Measurements from ENCODE around the gene SLC16A11.

Gene SLC16A11

GRCh38 chr17:7038025-7038862, 5.6 kb downstream of the SLC16A11 start:
- H3K18ac ChIP-seq (ENCODE audit: low read depth in 1 of 2, low read length in 2 of 2) = no peak overlapping the region
- H2BK5ac ChIP-seq (ENCODE audit: low read depth, low read length, poor library complexity, severe bottlenecking) = no peak overlapping the region
- H2AFZ ChIP-seq (ENCODE audit: low read depth, low read length) = no peak overlapping the region
- DNase-seq = no peak
- H3K14ac ChIP-seq (ENCODE audit: low read length in 2 of 2) = no peak overlapping the region
- 84% methylated on average over 19 of the region's 19 CpGs for WGBS
- H3K4me2 ChIP-seq (ENCODE audit: low read length, poor library complexity, severe bottlenecking) = no peak overlapping the region
- H2AK5ac ChIP-seq (ENCODE audit: low read length, severe bottlenecking) = no peak overlapping the region
- peaks cover 17 to 20% of the 10 kb centered on the region in 2 experiments for H3K27me3 ChIP-seq (ENCODE audit: control insufficient read depth in 1 of 2, insufficient read depth in 1 of 2, low read length in 2 of 2)
- H3K36me3 ChIP-seq (ENCODE audit: control insufficient read depth in 1 of 2, insufficient read depth in 2 of 2, low read depth in 1 of 2, low read length in 2 of 2) = peaks cover 0 to 3% of the 10 kb centered on the region in 2 experiments
- no peak overlapping the region for H3K4ac ChIP-seq (ENCODE audit: low read depth in 1 of 2, low read length in 2 of 2)
- no peak overlapping the region for H2BK120ac ChIP-seq (ENCODE audit: low read depth, low read length)
- H2BK12ac ChIP-seq (ENCODE audit: low read length in 2 of 2) = no peak overlapping the region
- no peak overlapping the region for H4K8ac ChIP-seq (ENCODE audit: low read length)
- peak overlapping the region in 1 of 2 experiments; percentile 6 for H3K4me3 ChIP-seq (ENCODE audit: insufficient read depth in 1 of 2, low read depth in 1 of 2, low read length in 2 of 2)
- H2BK15ac ChIP-seq (ENCODE audit: low read depth, poor library complexity, severe bottlenecking) = no peak overlapping the region
- H3K4me1 ChIP-seq (ENCODE audit: control insufficient read depth, insufficient read depth, low read depth, low read length) = peaks cover 32% of the 10 kb centered on the region
- no peaks in the 10 kb centered on the region for H3K9me3 ChIP-seq (ENCODE audit: control insufficient read depth, low read length)
- H3K27ac ChIP-seq (ENCODE audit: low read length, poor library complexity, severe bottlenecking) = no peak overlapping the region
- no peak overlapping the region for H3K9ac ChIP-seq (ENCODE audit: low read length)
- peaks cover 12% of the 10 kb centered on the region for H3K79me1 ChIP-seq (replicated peaks; ENCODE audit: low read length, poor library complexity, severe bottlenecking)
- peak overlapping the region in 1 of 2 experiments; percentile 56 for H3K23ac ChIP-seq (ENCODE audit: low read length in 2 of 2)
- H4K91ac ChIP-seq (ENCODE audit: low read length) = no peak overlapping the region

- DNase-seq = peak; percentile 96
- peak within 1 kb of the TSS; percentile 67 to 80 for H3K4me3 ChIP-seq (ENCODE audit: insufficient read depth in 1 of 2, low read depth in 1 of 2, low read length in 2 of 2)
- peak within 1 kb of the TSS; percentile 88 to 97 for H3K4ac ChIP-seq (ENCODE audit: low read depth in 1 of 2, low read length in 2 of 2)
- H3K9ac ChIP-seq (ENCODE audit: low read length) = peak within 1 kb of the TSS; percentile 85
- H4K91ac ChIP-seq (ENCODE audit: low read length) = peak within 1 kb of the TSS; percentile 81
- peak within 1 kb of the TSS in 1 of 2 experiments; percentile 35 for H3K23ac ChIP-seq (ENCODE audit: low read length in 2 of 2)
- peak within 1 kb of the TSS; percentile 56 for H3K27ac ChIP-seq (ENCODE audit: low read length, poor library complexity, severe bottlenecking)
- H4K8ac ChIP-seq (ENCODE audit: low read length) = peak within 1 kb of the TSS; percentile 54
- under 1% methylated on average over 37 of the region's 52 CpGs for WGBS
- H3K4me1 ChIP-seq (ENCODE audit: control insufficient read depth, insufficient read depth, low read depth, low read length) = peaks cover 16% of the 10 kb centered on the region
- no peak within 1 kb of the TSS for H2BK12ac ChIP-seq (ENCODE audit: low read length in 2 of 2)
- peaks cover 12% of the 10 kb centered on the region for H3K79me1 ChIP-seq (replicated peaks; ENCODE audit: low read length, poor library complexity, severe bottlenecking)
- no peaks in the 10 kb centered on the region for H3K27me3 ChIP-seq (ENCODE audit: control insufficient read depth in 1 of 2, insufficient read depth in 1 of 2, low read length in 2 of 2)
- peak within 1 kb of the TSS; percentile 30 for H2AFZ ChIP-seq (ENCODE audit: low read depth, low read length)
- peak within 1 kb of the TSS; percentile 85 for H3K4me2 ChIP-seq (ENCODE audit: low read length, poor library complexity, severe bottlenecking)
- H3K18ac ChIP-seq (ENCODE audit: low read depth in 1 of 2, low read length in 2 of 2) = peak within 1 kb of the TSS; percentile 86 to 87
- H3K14ac ChIP-seq (ENCODE audit: low read length in 2 of 2) = peak within 1 kb of the TSS in 1 of 2 experiments; percentile 69
- H3K9me3 ChIP-seq (ENCODE audit: control insufficient read depth, low read length) = no peaks in the 10 kb centered on the region
- peak within 1 kb of the TSS; percentile 2 for H2BK120ac ChIP-seq (ENCODE audit: low read depth, low read length)
- H2AK5ac ChIP-seq (ENCODE audit: low read length, severe bottlenecking) = peak within 1 kb of the TSS; percentile 50
- H3K36me3 ChIP-seq (ENCODE audit: control insufficient read depth in 1 of 2, insufficient read depth in 2 of 2, low read depth in 1 of 2, low read length in 2 of 2) = peaks cover 0 to 3% of the 10 kb centered on the region in 2 experiments
- H2BK15ac ChIP-seq (ENCODE audit: low read depth, poor library complexity, severe bottlenecking) = no peak within 1 kb of the TSS
- no peak within 1 kb of the TSS for H2BK5ac ChIP-seq (ENCODE audit: low read depth, low read length, poor library complexity, severe bottlenecking)
Measured at GRCh38 chr17:7035591-7036368, 8.1 kb downstream of the SLC16A11 start, which contains the start of gene SLC16A13. SLC16A13 (plus strand) TSS chr17:7036015; CDS start chr17:7036383, 368 bp downstream.

- Histone ChIP-seq H2BK15ac (ENCODE audit: low read depth, poor library complexity, severe bottlenecking) (no peak overlapping the region), H2AK5ac (ENCODE audit: low read length, severe bottlenecking) (peak overlapping the region; percentile 50), H3K79me1 (replicated peaks; ENCODE audit: low read length, poor library complexity, severe bottlenecking) (peaks cover 12% of the 10 kb centered on the region), H3K4ac (ENCODE audit: low read depth in 1 of 2, low read length in 2 of 2) (peak overlapping the region; percentile 88 to 97), H2BK120ac (ENCODE audit: low read depth, low read length) (peak overlapping the region; percentile 2), H4K8ac (ENCODE audit: low read length) (peak overlapping the region; percentile 54), H3K4me2 (ENCODE audit: low read length, poor library complexity, severe bottlenecking) (peak overlapping the region; percentile 67), H2BK5ac (ENCODE audit: low read depth, low read length, poor library complexity, severe bottlenecking) (no peak overlapping the region), H2BK12ac (ENCODE audit: low read length in 2 of 2) (no peak overlapping the region), H3K4me3 (ENCODE audit: insufficient read depth in 1 of 2, low read depth in 1 of 2, low read length in 2 of 2) (peak overlapping the region; percentile 52 to 80), H3K14ac (ENCODE audit: low read length in 2 of 2) (no peak overlapping the region), H3K4me1 (ENCODE audit: control insufficient read depth, insufficient read depth, low read depth, low read length) (peaks cover 16% of the 10 kb centered on the region), H3K36me3 (ENCODE audit: control insufficient read depth in 1 of 2, insufficient read depth in 2 of 2, low read depth in 1 of 2, low read length in 2 of 2) (peaks cover 0 to 3% of the 10 kb centered on the region in 2 experiments), H3K9ac (ENCODE audit: low read length) (peak overlapping the region; percentile 85), H3K9me3 (ENCODE audit: control insufficient read depth, low read length) (no peaks in the 10 kb centered on the region), H3K23ac (ENCODE audit: low read length in 2 of 2) (peak overlapping the region in 1 of 2 experiments; percentile 35), H3K27me3 (ENCODE audit: control insufficient read depth in 1 of 2, insufficient read depth in 1 of 2, low read length in 2 of 2) (no peaks in the 10 kb centered on the region), H3K27ac (ENCODE audit: low read length, poor library complexity, severe bottlenecking) (peak overlapping the region; percentile 56), H4K91ac (ENCODE audit: low read length) (peak overlapping the region; percentile 81), H3K18ac (ENCODE audit: low read depth in 1 of 2, low read length in 2 of 2) (peak overlapping the region; percentile 76 to 86), H2AFZ (ENCODE audit: low read depth, low read length) (no peak overlapping the region)
- no peak for DNase-seq
- WGBS = 23% methylated on average over 6 of the region's 7 CpGs
Measured at GRCh38 chr17:7034955-7035590, 8.8 kb downstream of the SLC16A11 start.

All from mesenchymal stem cell (in vitro differentiated cells and primary cell).